Activated CD4-positive, alpha-beta T cell treated with anti-CD3 and anti-CD28 coated beads for 36 hours (primary cell): ENCODE measurements around the gene TMEM236. TPM values are rescaled to one million over a fixed set of nuclear protein-coding genes. Genes with fewer than 3 reads are reported as not detected.

Experiments used
- ATAC-seq: fragments of 200-7000 bp; cut with Tn5 transposase; one replicate; pipeline ENCODE4 v1.10.0; 2021; ENCODE audit warnings: mild to moderate bottlenecking, moderate library complexity
- CTCF ChIA-PET: fragments of 350-600 bp; sonication (Branson Sonifier 250); formaldehyde crosslinking; loops from one replicate; lab custom pipeline; 2021; ENCODE audit warnings: antibody characterized with exemption; lab: Charles Lee
- POLR2A ChIA-PET: fragments of 350-600 bp; sonication (Branson Sonifier 250); formaldehyde crosslinking; loops from one replicate; lab custom pipeline; 2021; ENCODE audit warnings: antibody characterized with exemption, inconsistent platforms; lab: Charles Lee
- DNase-seq: peaks from one replicate; pipeline ENCODE4 v3.0.0-alpha.2; 2020
- H3K27ac Mint-ChIP-seq: one replicate; pipeline ENCODE4 v1.8.0; 2021; ENCODE audit warnings: mixed read lengths
- H3K27me3 Mint-ChIP-seq: one replicate; pipeline ENCODE4 v1.8.0; 2021; ENCODE audit warnings: mixed read lengths
- H3K36me3 Mint-ChIP-seq: one replicate; pipeline ENCODE4 v1.8.0; 2021; ENCODE audit warnings: low read depth, mixed read lengths
- H3K4me1 Mint-ChIP-seq: one replicate; pipeline ENCODE4 v1.8.0; 2021; ENCODE audit warnings: mixed read lengths
- H3K4me3 Mint-ChIP-seq: one replicate; pipeline ENCODE4 v1.8.0; 2021; ENCODE audit warnings: mild to moderate bottlenecking, moderate library complexity, mixed read lengths
- H3K9me3 Mint-ChIP-seq: one replicate; pipeline ENCODE4 v1.8.0; 2021; ENCODE audit warnings: low read depth, mixed read lengths
- intact Hi-C, 2 experiments: fragments of 100-400 bp; cut with DNase I in 1 of 2; cut with micrococcal nuclease in 1 of 2; formaldehyde crosslinking; loops; one replicate each; pipeline versions ENCODE4 v1.14.2 to v1.15.1; 2022 to 2024; cut with DNase I, micrococcal nuclease
- microRNA-seq: library from miRNA; unstranded; fragments of <30 nt; microRNA quantifications from one replicate; pipeline ENCODE4 v1.2.0, GENCODE V29; 2021; ENCODE audit warnings: borderline replicate concordance
- total RNA-seq, 2 experiments: library from RNA; stranded (reverse); gene quantifications; one replicate each; pipeline ENCODE4 v1.2.3, GENCODE V29; 2021

Gene TMEM236
- total RNA-seq, 2 experiments from 2014 or later = 0.02 to 0.05 TPM

GRCh38 chr10:17836942-17837341 lies 84.9 kb downstream of the TMEM236 start:
- peaks cover 8% of the 10 kb centered on the region for H3K27me3 Mint-ChIP-seq
- no peaks in the 10 kb centered on the region for H3K9me3 Mint-ChIP-seq
- POLR2A ChIA-PET = no interaction called here
- DNase-seq = no peak
- intact Hi-C loops = no loop called here
- H3K36me3 Mint-ChIP-seq = no peaks in the 10 kb centered on the region
- no peak for ATAC-seq
- CTCF ChIA-PET = no interaction called here
- no peak overlapping the region for H3K4me3 Mint-ChIP-seq
- H3K27ac Mint-ChIP-seq = no peak overlapping the region
- H3K4me1 Mint-ChIP-seq = no peaks in the 10 kb centered on the region

- H3K9me3 Mint-ChIP-seq = no peaks in the 10 kb centered on the region
- peaks cover 8% of the 10 kb centered on the region for H3K27me3 Mint-ChIP-seq
- H3K4me1 Mint-ChIP-seq = no peaks in the 10 kb centered on the region
- DNase-seq (no peak), ATAC-seq (no peak)
- no peaks in the 10 kb centered on the region for H3K36me3 Mint-ChIP-seq
- CTCF ChIA-PET = interaction anchor here (0.7 kb wide), 1 partner anchor 8 kb away, joined by 3 read pairs; no protein-coding TSS in a partner anchor
- POLR2A ChIA-PET = no interaction called here
- H3K27ac Mint-ChIP-seq = no peak overlapping the region
- intact Hi-C loops = no loop called here
- H3K4me3 Mint-ChIP-seq = no peak overlapping the region
These were observed 86.2 kb downstream of the TMEM236 start for GRCh38 chr10:17838080-17838648.

DNA sequence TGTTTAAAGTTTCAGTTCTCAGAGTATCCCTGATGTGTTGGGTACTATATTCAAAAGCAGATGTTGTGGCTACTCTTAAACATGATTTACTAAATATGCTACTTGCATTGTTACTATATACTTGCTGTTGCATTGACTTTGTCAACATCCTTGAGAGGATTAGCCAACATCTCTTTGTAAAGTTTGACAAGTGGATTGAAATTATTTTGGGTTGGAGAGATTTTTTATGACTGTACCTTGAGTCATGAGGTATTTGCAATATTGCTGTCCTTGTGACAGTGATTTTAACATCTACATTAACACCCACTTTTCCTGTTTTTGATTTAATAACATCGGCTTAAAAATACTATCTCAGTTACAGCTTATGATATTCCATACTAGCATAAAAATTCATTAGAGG lies 89.0 kb downstream of the TMEM236 start:
- no peaks in the 10 kb centered on the region for H3K9me3 Mint-ChIP-seq
- ChIA-PET CTCF (no interaction called here), POLR2A (no interaction called here)
- no peaks in the 10 kb centered on the region for H3K36me3 Mint-ChIP-seq
- H3K4me3 Mint-ChIP-seq = no peak overlapping the region
- H3K27ac Mint-ChIP-seq = no peak overlapping the region
- peaks cover 7% of the 10 kb centered on the region for H3K27me3 Mint-ChIP-seq
- DNase-seq = no peak
- no peak for ATAC-seq
- intact Hi-C loops = loop anchor here (10.0 kb wide), 2 partner anchors 264 to 374 kb away; no protein-coding TSS in a partner anchor
- H3K4me1 Mint-ChIP-seq = no peaks in the 10 kb centered on the region

DNA sequence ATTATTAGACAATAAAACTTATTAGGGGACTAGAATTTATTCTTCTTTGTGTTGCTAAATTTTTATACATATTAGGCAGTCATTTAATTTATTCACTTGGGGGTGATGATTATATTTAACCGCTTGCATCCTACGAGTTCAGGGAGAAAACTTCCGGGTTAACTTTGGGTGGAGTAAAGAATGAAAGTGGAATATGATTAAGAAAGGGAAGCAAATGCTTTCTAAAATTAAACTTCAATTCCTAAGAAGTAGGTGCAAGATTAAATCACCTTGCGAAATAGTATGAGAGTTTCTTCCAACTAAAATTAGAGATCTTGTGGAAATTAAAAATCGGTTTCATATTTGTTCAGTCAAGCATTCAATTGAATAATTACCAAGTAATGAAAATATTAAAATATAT lies 90.6 kb downstream of the TMEM236 start:
- Mint-ChIP-seq H3K4me3 (no peak overlapping the region), H3K9me3 (no peaks in the 10 kb centered on the region), H3K27me3 (peaks cover 5% of the 10 kb centered on the region), H3K4me1 (no peaks in the 10 kb centered on the region), H3K36me3 (no peaks in the 10 kb centered on the region), H3K27ac (no peak overlapping the region)
- ChIA-PET CTCF (no interaction called here), POLR2A (no interaction called here)
- ATAC-seq (no peak), DNase-seq (no peak)
- intact Hi-C loops = loop anchor here (10.0 kb wide), 2 partner anchors 262 to 372 kb away; no protein-coding TSS in a partner anchor

DNA sequence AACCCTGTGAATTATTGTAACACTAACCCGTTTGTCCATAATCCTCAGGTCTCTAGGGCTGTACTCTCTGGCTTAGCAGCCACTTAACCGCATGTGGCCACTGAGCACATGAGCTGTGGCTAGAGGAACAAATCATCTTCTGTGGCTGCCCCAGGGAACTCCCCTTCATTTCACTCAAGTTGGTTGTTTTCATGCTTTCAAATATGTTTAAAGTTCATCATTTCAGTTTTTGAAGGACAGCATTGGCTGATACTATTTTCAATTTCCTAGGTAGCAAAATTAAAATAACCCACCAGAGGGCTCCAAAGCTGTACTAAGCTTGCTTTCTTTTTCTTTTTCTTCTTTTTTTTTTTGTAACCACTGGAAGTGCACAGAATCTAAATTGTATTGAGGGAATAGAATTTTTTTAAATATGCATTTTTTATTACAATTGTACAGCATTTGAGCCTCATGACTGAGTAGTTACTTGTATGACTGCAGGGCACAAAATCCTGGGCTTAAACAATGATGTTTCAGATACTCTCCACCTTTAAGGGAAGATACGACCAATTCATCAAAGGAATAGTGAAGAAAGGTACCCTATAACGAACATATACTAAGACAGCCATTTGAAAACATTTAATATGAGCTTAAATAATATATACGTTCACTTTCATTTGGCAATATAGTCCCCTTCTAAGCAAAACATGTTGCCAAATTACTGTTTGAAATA lies 95.7 kb downstream of the TMEM236 start:
- peak; percentile 19 for ATAC-seq
- no peak overlapping the region for H3K27ac Mint-ChIP-seq
- no peak for DNase-seq
- peaks cover 3% of the 10 kb centered on the region for H3K27me3 Mint-ChIP-seq
- H3K4me3 Mint-ChIP-seq = no peak overlapping the region
- no peaks in the 10 kb centered on the region for H3K36me3 Mint-ChIP-seq
- ChIA-PET POLR2A (no interaction called here), CTCF (interaction anchor here (1.1 to 1.2 kb wide), 2 partner anchors 9 to 16 kb away, joined by 3 read pairs; no protein-coding TSS in a partner anchor)
- no peaks in the 10 kb centered on the region for H3K9me3 Mint-ChIP-seq
- intact Hi-C loops = loop anchor here (2.0 to 10.0 kb wide), 4 partner anchors 257 to 391 kb away; no protein-coding TSS in a partner anchor
- no peaks in the 10 kb centered on the region for H3K4me1 Mint-ChIP-seq

DNA sequence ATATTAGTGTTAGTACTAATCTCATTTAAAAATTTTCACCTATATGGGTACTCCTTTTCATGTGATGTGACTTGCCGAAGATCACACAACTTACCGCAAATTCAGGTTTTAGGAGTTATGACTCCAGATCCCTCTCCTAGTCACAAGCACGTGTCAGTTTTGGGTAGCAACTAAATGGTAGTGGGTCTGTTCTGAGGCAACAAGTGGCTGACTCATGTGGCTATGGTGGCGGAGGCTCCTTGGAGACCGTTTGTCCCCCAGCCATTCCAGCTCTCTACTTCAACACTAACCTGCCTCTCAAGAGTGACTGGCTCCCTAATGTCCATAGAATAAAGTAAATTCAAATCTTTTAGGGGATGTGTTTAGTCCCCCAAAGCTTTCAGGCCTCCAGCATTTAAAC lies 96.6 kb downstream of the TMEM236 start:
- no peak for DNase-seq
- Mint-ChIP-seq H3K36me3 (no peaks in the 10 kb centered on the region), H3K27me3 (peaks cover 3% of the 10 kb centered on the region), H3K9me3 (no peaks in the 10 kb centered on the region), H3K27ac (no peak overlapping the region), H3K4me1 (no peaks in the 10 kb centered on the region), H3K4me3 (no peak overlapping the region)
- no peak for ATAC-seq
- ChIA-PET POLR2A (no interaction called here), CTCF (interaction anchor here (1.1 to 1.2 kb wide), 2 partner anchors 9 to 17 kb away, joined by 3 read pairs; no protein-coding TSS in a partner anchor)
- intact Hi-C loops = loop anchor here (2.0 to 10.0 kb wide), 3 partner anchors 256 to 366 kb away; no protein-coding TSS in a partner anchor

Small RNAs within 50 kb of the gene (microRNA-seq; reads per million reads assigned to microRNA genes)
- gene MIR511 = not detected

Other genes starting within 250 kb of the TMEM236 start
- gene HACD1, start 134.8 kb upstream of the TMEM236 start, total RNA-seq = 1 to 10 TPM; 1.7 to 2.2 TPM
- gene STAM, start 108.0 kb upstream of the TMEM236 start, total RNA-seq = 10 to 100 TPM; 17.9 to 23.8 TPM
- gene MRC1, start 57.1 kb downstream of the TMEM236 start, total RNA-seq = under 1 TPM; 0.04 to 0.05 TPM
- not detected for gene SLC39A12, start 199.7 kb downstream of the TMEM236 start, total RNA-seq